HG03439 (cell line): Measurements from ENCODE around the gene EN1.
A peak's percentile ranks its signal among the peaks of the same experiment; 100 is the strongest.

Experiments
- ATAC-seq: cut with Tn5 transposase; IDR thresholded peaks from one replicate; pipeline ENCODE4 v1.9.1; 2021; ENCODE audit warnings: mild to moderate bottlenecking, moderate library complexity; ENCODE audit not compliant: unreplicated experiment

Gene EN1

DNA sequence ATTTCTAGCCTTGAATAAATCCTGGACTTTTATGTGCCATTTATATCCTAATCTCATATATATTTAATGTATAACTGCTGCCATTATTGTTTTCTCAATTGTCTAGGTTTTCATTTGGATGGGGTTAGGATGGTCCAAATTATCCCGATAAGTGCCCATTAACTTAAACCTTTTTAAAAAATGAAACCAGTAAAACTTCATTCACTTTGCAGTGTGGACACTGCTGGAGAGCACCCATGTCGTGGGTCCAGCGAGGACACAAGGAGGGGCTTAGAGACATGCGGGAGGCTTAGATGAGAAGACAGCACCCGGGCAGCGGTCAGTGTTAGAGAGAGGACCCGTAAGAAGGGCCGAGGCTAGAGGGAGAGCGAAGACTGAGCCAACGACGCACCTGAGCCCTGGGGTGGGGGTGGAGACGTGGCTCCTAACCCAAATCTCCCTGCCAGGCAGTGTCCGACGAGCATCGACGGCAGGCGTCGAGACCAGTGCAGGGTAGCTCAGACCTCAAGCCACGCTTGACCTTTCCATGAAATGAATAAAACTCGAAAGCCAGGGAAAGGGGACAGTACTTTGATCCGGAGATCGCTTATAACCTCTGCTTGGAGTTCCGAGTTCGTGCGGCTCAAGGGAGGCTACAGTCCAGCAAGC lies 9.0 kb upstream of the EN1 start:
- ATAC-seq = no peak

DNA sequence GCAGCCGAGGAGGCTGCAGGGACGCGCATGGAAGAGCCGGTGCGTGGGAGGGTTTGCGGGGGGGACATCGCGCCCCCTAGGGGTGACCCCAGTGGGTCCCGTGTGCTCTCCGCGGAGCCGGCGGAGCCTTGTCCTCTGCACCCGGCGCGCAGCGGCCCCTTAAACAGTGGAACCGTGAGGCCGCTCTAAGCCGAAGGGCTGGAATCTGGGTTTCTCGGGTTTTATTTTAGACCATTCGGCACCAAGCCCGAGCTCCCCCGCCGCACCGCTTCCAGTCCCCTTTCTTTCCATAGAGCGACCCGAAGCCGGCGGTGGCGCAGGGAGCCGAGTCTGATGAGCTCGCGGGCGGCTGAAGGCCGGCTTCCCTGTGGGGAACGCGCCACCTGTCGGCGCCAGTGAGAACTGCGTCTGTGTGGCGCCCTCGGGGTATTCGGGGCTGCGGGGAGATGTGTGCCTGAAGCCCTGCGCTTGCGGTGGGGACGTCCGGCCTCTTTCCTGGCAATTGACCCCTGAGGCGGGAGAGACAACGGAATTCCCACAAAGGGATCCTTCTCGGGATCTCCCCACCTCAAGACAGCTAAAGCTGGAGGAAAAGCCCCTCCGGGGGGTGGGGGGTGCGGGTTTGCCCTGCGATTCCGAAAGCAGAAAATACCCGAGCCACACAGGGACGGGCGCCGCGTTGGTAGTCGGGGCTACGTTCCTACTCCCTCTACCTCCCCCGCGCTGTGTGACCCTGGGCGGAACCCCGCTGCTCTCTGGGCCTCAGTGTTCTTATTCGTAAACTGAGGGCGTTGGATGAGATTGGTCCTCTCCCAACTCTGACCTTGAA lies 8.2 kb upstream of the EN1 start:
- peak; percentile 93 for ATAC-seq

DNA sequence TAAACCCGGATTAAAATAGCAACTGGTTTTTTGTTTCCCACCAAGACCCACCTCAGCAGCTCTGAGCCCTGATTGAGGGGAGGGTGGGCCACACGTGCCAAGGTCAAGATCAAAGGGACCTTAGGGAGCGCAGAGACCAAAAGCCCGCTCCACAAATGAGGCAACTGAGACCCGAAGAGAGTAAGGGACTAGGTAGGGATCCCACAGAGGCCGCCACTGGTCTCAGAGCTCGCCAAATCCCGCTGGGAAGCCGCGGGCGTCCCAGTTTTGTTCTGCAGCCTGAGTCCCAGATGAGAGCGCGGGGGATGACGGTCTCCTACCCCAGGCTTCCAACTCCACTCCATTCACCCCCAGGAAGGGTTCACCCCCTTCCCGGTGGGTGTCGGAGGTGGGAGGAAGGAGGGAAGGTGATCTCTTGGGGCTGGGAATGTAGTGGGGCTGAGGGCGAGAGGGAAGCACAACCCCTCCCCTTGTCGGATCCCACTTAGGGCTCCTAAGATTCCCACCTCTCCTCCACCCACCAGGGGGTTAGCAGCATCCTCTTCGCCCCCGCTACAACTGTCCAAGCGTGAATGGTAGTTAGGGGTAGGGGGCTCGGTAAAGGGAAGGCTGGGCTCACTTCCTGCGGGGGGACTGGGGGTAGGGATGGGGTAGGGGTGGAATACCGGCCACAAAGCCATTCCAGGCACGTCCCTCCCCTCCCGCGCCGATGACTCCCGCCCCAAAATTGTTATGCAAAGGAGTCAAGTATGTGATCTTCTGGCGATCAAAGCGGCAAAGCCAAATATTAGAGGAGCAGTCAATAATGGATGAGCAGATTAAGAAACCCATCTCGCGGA lies 7.3 kb upstream of the EN1 start:
- no peak for ATAC-seq

DNA sequence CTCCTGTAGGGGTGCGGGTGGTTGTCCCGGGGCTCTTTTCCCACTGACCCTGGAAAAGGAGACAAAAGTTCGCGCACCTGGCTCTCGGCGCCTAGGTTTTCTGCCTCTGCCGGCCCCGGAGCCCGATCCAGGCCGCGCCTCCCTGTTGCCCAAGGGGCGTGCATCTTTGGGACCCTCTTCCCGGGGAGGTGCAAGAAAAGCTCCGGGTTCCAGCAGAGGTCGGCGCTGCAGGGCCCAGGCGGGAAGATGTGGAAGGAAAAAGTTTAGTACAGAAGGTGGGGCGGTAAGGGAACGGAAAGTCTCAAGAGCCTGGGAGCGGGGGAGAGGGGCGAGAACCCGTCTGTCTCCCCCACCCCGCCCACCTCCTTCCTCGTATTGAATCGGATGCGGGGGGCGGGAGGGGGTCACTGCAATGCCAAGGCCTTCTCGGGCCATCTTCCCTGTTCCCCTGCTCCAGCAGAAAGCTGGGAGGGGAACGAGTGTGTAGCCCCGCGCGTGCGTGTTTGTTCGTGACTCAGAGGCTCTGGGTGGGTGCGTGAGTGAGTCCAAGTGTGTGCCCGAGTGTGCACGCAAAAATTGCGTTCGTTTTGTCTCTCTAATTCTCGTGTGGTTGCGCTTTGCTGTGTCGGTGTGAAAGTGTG lies 6.3 kb upstream of the EN1 start:
- ATAC-seq = no peak

DNA sequence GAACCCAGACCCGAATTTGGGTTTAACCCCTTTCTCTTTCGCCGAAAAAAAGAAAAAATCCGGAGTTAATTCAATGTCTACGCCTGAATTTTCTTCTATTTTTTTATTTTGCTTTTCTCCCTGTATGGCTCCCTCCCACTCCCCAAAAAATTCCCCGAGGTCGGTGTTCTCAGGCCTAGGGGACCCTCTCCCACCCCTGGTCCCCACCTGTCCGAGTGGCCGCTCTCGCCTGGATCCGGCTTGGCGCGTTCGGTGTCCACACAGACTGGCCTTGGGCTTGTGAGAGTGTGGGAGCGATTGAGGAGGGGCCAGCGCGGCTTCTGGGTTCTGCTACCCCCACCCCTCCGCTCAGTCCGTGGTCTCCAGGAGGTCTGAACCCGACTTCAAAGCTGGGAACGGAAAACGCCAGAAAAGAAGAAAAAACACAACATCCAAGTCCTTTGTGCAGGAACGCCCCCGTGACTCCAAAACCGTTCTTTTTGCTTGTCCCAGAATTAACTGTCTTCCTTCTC lies 5.7 kb upstream of the EN1 start:
- ATAC-seq = no peak

DNA sequence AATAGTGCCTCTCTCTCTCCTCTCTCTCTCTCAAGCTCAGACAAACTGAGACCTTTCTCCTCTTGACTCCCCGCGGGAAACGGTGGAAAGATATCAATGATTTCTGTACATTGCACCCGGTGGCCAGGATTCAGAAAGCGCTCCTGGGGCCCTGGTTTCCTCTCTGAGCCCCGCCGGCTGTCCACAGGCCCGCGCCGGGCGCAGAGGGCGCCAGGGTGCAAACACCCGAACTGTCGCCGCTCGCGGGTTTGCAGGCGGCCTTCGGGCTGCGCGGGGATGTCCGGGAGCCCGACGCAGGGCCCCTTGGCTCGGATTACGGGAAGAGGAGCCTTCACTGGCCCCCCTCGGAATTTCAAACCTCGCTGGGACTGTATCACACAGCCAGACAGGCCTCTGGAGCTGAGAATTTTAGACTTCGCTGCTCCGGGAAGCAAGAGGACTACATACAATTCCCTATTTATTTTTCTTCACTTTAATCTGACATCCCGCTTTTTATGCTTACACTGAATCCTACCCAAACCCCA lies 5.2 kb upstream of the EN1 start:
- no peak for ATAC-seq

DNA sequence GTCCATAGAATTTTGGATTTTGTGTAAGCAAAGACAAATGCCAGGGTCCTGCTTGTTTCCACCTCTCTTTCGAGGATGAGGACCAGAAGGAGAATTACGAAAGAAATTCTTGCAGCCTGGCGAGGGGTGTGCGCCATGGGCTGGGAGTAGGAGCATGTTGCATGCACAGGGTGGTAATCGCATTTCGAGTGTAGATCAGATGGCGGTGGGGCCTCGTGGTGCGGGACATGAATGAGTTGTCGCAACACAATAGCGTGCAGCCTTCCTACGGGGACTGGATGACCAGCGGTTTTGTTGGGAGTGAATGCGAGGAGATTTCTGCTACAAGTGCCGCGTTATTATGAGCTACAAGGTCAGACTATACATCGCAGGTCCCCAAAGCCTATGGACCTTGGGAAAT lies 4.2 kb upstream of the EN1 start:
- no peak for ATAC-seq

DNA sequence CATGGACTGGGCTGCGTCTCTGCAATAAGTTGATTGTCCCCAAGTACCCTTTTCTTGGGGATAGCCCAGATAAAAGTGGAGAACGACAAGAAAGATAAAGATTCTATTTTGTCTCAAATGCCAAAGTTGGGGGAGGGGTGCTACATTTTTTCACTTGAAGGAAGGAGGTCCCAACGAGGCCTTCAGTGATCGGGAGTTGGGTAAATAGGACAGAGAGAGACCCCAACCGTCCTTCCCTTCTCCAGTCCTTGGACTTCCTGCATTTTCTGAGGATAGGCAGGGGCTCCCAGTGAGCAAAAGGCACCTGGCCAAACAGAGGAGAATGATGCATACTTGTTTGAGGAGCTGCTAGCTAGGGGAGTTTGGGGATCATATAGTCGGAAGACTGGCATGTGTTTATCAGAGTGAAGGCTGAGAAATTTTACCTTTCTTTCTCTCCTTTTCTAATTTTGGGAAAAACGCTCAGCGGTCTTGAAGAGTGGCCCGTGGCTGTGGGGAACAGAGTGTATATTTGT lies 3.5 kb upstream of the EN1 start:
- ATAC-seq = no peak

DNA sequence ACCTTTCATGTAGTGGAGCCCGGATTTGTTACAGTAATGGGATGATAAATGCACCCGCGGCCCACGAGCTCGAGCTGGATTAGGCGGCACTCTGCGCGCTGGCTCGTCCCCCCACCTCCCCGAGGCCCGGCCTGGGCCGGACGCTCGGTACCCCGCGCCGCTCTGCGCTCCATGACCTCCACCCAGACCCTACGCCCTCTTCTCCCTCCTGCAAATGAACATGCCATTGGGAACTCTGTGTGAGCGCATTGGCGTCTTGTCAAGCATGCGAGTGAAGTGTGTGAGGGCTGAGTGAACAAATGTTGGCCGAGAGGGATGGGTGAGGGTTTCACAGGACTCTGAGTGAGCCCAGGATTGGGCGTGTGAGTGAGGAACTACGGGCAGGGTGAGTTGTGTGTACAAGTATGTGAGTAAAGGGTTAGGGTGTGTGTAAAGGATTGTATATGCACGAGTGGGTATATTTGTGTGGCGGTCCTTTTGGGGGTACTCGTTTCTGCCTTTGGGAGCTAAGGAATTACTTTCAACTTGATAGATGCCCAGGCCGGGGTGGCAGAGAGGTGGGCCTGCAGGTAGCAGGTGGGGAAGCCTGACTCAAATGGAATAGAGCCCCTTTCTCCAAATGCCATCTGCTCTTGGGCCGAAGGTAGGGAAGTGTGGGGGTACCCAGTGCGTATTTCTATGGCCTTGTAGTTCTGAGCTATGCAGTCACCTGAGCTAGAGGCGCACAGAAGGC lies 2.9 kb upstream of the EN1 start:
- ATAC-seq = no peak

DNA sequence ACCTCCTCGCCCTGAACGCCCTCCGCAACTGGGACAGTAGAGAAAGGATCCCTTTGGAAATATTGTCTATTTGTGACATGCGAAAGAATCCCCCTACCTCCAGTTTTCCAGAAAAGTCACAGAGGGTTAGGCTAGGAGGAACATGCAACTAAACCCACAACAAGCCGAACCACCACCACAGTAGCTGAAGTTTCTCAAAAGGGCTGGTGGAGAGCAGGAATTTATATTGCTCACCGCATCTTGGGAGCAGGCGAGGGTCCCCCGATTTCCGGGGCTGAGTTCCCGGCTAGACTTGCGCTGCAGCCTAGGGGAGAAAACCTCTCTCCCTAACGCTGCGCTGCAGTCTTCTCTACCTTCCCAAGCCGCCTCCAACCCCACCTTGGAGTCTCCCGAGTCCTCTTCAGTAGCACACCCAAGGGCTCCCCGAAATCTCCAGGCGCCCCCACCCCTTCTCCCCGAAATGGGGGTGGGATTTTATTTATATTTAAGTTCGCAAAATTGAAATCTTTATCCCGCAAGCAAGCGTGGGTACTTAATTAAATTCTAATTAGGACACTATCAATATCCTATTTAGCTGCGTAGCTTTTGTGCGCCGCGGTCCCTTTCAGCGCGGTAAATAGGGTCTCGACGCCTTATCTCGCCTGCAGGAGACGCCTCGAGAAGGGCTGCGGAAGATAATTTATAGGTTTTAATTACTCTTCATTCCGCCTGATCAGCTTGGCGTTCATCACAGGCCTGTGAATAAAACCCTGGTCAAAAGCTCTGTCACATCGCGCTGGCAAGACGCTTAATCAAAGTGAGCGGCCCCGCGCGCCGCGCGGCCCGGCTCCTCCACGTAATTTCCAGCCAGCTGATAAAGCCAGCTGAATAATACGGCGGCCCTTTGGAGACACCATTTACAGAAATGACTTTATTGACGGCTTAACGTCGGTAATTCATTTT lies 2.0 kb upstream of the EN1 start:
- no peak for ATAC-seq

DNA sequence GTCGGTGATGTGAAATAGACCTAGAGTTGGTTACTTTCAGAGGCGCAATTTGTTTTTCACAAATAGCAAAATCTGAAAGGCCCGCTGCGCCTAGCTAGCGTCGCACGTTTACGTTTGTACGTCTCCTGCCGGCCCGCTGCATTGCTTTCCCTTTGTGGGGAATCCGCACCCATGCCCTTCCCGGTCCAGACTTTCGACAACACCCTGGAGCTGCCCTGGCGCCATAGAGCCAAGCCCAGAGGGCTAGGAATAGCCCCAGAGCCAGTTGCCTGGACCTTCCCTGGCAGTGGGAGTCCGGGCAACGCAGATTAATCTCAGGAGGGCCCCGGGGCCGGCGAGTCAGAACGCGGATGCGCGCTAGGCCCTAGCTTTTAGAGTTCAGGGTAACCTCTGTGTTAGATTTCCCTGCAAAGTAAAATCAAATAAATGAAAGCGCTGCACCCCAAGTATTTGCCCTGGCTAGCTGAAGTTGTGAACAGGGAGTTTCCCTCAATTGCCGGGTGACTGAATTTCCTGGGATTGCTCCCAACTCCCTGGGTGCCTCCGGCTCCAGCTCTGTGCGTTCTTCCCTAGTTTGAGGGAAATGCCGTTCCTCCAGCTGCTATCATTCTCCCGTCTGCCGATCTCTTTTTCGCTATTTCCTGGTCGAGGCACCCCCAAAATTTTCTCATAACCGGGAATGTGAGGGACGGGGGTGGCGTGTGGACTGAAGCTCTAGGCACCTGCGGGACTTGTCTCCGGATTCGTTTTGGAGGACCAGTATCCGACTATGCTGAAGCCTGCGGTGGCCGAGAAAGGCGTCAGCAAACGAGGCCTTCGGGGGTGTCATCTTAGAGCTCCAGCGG lies 1.2 kb upstream of the EN1 start:
- no peak for ATAC-seq

DNA sequence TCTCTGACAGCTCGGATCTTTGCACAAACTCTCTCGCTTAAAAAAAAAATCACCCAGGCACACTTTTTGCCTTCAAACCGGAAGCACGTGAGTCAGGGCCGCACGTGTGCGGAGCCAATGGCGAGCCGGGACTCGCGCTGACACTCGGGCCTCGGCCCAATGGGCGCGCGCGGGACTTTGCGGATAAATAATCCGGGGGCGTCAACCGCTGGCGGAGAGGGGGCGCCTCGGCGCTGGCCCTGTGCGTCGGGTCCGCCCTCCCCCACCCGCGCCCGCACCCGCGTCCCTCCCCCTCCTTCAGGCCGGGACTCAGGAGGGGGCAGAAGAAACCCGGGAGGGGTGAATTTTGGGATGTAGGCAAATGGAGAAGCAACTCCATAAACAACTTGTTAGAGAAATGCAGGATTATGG lies 319 bp upstream of the EN1 start:
- no peak for ATAC-seq

DNA sequence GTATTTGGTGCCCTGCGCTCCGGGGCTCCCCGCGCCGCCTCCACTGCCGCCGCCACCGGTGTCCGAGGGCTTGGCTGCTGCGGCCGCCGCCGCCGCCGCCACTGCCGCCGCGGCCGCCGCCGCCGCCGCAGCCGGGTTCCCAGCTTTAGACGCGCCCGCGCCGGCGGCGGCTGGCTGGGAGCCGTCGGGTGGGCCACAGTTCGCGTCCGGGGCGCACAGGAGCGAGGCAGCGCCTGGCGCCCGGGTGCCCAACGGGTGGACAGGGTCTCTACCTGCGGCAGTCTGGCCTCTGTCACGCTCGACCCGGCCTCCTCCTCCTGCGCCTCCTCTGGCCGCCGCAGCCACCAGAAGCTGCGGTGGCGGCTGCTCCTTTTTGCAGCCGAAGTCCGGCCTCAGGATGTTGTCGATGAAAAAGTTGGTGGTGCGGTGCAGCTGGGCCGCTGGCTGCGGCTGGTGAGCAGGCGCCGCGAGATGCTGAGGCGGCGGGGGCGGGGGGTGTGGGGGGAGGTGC lies 951 bp downstream of the EN1 start:
- no peak for ATAC-seq

DNA sequence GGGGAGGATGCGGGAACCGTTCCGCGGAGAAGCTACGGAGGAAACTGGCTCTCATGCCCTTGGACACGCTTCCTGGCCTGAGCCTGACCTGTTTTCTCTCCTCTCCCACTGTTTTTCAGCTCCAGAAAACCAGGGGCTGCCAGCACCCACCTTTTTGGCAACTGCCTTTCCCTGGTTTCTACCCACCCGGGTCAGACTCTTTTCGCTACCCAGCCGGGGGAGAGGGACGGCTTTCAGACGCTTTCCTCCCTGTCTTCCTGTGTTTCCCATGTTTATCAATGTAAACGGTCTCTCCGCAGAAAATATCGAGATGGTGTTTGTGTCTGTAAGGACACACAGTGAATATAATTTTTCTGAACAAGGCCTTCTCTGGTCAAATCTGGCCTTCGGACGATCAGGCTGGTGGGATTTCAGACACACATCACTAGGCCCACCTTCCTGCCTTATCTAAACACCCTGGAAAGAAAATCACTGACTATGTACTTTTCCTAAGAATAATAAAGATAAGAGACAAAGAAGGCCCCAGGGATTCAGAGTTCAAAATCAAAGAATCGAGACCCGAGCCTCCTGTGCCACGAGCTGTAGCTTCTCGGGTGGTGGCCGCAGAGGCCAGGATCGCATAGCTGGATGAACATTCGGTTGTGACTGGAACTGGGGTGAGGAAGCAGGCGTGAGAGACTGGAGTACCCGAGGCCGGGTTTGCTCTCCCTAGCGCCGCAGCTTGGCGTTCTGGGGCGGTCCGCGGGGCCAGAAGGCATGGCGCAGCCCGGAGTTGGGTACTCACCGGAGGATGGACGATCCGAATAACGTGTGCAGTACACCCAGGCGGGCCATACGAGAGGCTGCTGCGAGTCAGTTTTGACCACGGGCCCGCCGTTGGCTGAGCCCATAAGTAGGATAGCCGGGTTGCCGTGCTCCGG lies 1.7 kb downstream of the EN1 start:
- ATAC-seq = no peak

DNA sequence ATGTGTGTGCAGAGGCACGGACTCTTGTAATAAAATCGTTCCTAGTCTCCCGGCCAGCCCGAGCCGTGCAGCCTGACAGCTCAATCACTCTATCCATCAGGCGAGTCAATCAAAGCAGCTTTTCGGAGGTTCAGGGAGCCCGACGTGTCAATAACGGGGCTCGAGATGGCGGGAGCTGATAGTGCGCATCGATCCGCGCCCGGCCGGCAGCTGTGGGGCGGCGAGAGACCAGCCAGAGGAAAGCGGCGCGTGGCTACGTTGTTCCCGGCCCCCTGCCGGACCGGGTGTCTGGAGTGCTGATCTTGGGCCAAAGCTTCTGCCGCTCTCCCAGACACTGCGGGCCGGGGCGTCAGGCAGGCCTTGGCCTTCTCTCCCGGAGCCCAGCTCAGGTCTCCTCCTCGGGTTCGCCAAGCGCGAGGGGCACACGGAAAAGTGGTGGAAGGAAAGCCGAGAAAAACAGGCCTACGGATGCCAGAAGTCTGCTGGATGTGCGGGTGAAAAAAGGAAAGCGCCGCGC lies 2.4 kb downstream of the EN1 start:
- ATAC-seq = no peak

DNA sequence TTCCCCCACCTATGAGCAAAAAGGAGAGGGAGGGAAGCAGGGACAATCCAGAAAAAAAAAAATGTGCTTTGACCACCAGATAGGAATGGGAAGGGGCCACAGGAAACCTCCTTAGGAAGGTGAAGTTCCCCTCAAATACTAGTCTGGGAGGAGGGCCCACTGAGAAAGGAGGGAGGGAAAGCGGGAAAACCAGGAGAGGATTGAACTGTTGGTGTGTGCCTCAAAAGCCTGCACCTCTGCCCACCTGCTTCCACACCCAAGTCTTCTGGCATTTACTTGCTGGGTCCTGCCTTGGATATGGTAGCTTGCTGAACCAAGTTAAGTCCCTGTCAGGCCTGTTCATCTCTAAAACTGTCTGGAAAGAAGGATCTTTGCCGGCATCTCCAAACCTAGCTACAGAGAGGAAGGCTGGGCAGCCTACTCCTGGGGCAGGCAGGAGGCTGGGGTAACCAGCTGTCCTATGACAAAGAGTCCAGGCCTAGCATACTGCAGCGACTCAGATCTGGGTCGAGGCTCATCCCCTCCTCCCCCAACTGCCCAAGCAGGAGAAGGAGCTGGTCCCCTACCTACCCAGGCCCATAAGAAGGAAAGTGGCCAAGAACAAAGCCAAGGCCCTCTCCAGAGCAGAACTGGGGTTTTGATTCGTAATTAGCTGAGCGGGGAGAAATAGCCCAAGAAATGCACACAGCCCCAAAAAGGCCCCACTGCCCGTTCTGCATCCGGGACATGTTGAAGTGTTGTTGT lies 3.0 kb downstream of the EN1 start:
- ATAC-seq = no peak
